HTERT RPE-1 (cell line): Measurements from ENCODE around the gene PSAT1.

ENCODE experiments used
- in situ Hi-C: fragments of 300-500 bp; cut with MboI; formaldehyde crosslinking; loops from 4 replicates; pipeline ENCODE4 v1.14.3; 2020; ENCODE audit warnings: low sequenced_read_pairs

Gene PSAT1

DNA sequence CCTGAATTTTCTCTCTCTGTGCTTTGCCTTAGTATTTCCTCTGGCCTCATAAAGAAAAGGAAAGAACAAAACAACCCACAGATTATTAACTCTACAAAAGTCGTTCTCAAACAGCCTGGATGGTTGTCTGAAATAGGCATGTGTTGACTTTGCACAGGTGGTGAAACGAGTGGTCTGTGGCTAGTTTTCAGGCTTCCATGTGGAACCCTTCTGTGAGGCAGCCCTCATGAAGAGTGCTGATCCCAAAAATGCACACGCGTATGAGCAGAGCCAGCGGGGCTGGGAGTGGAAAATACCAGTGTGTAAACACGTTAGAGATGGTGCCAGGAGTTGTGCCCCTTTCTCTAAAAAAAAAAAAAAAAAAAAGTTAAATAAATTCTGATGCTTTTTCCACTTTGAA lies 4.9 kb upstream of the PSAT1 start:
- in situ Hi-C loops, result no loop called here

DNA sequence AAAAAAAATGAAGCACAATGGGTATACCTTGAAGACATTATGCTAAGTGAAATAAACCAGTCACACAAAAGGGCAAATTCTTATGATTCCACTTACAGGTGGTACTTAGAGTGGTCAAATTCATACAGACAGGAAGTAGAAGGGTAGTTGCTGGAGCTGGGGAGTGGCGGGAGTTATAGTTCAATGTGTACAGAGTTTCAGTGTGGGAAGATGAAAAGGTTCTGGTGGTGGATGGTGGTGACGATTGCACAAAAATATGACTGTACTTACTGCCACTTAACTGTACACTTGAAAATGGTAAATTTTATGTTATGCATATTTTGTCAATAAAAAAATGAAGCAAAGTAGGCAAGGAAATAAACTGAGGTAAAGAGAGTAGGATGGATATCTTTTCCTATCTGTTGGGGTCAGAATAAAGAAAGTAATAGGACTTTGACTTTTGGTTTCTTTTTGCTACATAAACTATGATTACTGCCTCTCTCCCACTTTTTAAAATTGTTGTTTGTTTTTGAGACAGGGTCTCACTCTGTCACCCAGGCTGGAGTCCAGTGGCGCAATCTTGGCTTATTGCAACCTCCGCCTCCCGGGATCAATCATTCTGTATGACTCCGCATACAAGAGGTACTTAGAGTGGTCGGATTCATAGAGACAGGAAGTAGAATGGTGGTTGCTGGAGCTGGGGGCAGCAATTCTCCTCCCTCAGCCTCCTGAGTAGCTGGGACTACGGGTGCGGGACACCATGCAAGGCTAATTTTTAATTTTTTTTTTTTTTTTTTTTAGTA lies 4.0 kb upstream of the PSAT1 start:
- in situ Hi-C loops, result no loop called here

DNA sequence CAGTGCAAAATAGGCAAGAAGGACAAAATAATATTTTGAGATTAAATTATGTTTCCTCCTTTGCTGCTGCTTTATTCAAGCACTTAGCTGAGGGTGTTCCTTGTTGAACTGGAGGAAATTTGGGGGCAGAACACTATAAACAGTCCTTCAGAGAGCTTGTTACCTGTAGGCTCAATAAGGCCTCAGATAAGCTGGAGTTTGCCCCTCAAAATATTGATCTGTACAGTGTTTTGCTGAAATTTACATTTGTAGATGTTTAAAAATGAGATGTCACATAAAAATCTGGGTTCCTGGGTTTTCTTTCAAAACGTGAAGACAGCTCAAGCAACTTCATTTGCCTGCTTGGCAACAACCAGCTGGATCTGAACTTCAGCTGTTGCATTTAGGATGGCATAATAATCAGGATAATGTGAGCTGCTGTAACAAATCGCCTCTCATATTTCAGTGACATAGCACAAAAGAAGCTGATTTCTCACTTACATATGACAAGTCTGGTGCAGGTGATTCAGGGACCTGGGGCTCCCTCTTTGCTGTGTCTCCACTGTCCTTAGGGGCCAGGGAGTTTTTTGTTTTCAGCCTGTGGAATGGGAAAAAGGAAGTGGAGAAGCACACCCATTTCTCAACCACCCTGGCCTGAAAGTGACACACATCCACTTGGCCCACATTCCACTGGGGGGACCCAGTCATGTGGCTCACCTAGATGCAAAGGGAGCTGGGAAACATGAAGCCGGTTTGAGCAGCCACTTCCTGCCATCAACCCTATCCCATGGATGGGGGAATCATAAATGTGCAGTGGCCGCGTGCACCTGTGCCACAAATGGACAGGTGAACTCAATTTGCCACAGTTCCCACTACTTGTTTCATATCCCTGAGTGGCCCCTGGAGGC lies 2.4 kb upstream of the PSAT1 start:
- in situ Hi-C loops, result no loop called here

DNA sequence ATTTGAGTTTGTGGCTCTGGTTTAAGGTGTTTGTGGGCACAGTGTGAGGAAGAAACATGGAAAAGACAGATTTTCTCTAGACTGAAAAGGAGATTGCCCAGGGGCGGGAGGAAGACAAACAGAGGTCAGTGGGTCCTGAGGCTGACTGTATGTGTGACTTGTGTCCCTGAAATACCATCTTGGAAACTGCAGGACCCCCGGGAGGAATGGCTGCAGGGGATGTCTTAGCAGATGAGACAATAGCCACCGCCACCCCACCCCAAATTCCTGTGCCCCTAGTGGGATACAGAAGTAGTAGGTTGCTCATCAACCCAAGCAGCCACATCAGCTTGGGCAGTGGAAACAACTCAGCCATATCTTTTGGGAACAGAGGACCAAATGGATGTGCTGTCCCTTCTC lies 1.7 kb upstream of the PSAT1 start:
- in situ Hi-C loops, result no loop called here

DNA sequence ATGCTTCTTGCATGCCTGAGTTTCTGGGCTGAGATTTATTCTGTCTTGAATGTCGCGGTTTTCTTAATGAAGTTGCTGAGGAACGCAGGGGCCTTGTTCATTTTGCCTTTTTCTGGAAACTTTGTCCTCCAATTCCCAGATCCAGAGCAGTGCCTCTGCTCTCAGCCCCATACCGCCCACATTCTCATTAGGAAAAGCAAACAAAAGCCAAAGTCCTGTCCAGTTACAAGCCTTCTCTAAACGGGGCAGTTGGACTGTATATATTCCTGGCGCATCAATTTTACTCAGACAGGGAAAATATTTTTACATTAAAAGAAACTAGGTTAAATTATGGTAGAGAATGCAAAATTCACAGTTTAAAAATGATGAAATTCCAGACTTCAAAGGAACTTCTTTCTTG lies 1.2 kb upstream of the PSAT1 start:
- in situ Hi-C loops, result no loop called here

DNA sequence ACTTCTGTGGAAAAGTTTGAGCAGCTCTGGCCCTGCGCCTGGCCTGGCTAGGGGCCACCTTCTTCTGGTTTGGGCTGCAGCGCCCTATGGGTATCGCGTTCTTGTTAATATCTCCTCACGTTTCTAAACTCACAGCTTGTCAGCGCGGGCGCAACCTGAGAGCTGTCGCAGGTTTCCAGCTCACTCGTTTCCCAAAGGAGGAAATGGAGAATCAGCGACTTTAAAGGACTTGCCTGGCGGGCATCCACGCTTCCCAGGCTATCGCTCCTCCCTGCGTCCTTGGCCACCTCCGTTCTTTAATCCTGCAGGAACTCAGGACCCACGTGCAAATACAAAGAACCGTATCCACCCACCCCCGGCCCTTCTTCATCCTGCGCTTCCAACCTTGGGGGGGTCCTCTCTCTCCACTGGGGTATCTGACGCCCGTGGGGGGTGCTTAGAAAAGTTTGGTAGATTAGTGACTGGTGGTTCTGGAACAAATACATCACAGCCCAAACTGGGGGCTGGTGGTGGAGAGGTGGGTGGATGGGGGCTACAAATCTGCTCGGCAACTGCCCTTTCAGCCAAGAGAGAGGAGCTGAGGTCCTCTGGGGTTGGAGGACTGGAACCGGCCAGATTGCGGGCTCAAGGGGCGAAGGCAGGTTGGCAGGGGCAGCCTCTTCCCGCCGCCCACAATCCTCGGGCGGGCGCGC lies 578 bp upstream of the PSAT1 start:
- in situ Hi-C loops, result no loop called here

DNA sequence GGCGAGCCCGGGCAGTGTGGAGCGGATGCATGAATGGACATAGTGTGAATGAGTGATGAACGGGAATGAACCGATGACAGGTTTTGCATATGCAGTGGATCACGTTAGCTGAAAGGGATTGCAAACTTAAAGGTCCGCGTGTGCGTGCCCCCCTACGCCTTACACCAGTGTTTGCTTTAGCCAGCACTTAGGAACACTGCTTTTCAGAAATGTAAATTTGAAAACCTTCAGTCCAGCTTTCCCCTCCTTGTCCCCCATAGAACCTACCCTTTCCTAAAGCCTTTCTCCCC lies 692 bp downstream of the PSAT1 start:
- in situ Hi-C loops, result no loop called here

DNA sequence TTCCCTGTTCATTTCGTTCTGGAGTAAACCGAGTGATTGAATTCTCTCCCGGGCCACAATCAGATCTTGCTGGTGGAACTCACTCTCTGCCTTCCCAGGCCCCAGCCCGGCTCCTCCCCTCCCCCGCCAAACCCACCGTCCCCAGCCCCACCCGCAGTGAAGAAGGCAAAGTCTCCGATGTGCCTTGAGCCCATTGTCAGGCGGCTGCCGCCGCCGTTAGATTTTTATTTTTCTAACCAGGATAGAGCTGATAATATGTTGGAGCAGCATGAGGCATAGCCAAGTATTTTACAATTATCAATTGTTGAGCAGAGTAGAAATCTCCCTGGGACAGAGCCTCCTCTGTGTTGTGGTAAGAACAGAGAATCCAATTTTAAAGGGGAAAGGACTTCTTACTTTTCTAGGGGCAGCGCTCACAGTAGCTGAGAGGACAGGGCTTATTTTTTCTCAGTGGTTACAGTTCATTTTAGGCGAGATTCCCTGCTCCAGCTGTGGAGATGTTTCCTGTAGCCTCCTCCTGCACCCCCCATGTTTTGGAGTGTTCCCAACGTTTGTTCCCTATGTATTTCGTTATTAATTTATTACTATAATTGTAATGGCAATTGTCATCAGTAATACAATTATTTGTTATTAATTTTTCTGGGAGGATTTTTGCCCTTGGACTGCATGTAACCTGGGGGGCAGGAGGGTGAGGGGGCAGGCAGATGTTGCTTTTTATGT lies 1.3 kb downstream of the PSAT1 start:
- in situ Hi-C loops, result no loop called here

DNA sequence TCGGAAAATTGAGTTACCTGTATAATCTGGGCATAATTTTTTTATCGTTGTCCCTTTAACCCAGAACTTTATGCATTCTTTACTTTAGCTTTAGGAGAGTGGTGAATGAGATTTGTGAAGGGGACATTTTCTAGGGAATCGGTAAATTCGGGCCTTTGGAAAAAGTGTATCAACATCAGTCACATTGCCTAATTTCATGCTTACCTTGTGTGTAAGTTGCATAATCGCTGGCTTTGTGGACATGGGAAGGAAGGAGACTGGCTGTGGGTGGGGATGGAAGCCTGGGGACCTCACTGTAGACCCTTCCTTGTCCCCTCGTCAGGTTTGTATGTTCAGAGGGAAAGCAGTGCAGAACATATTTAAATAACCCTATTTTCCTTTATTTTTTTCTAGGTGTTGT lies 3.3 kb downstream of the PSAT1 start:
- in situ Hi-C loops, result no loop called here

DNA sequence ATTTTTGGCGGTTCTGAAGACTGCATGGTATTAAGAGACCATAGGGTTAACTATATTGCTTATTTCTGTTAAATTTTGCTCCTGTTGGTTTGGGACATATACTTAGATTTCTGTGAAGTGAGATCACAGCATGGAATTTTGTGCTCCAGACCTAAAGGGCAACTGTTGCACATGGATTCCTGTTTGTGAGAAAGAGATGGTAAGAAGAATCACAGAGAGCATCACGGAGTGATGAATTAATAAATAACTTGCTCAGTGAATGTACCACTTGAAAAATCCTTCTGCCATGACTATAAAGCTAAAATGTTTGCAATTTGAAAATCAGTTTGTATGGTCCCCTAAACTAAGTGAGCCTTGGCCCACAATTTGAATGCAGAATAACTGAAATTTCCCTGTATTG lies 4.5 kb downstream of the PSAT1 start:
- in situ Hi-C loops, result no loop called here

DNA sequence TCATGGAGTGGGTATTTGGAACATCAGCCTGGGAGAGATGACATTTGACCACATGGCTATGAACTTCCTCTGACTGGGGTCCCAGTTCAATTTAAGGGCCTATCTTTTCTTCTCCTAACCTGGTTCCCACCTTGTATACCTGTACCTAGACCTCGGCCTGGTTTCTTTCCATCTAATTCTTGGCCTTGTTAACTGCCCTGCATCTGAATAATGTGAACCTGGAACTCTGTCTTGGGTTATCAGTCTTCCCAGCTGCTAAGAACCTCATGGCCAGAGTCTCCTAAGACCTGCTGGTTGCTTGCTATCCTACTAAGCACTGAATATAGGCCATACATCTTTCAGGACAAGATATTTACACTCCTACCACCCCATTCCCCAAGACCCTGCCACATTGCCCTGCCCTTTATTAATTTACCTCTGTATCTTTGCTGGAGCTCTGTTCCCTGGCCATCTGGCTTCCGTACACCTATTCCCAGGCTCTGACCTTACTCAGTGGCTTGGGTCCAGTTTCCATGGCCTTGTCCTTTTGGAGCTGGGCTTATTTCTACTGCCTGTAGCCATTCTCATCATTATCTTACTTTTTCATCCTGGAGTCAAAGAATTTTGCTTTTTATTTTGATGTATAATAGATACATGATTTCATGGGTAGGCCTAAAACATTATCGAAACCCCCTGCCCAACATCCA lies 6.6 kb downstream of the PSAT1 start:
- in situ Hi-C loops, result no loop called here

DNA sequence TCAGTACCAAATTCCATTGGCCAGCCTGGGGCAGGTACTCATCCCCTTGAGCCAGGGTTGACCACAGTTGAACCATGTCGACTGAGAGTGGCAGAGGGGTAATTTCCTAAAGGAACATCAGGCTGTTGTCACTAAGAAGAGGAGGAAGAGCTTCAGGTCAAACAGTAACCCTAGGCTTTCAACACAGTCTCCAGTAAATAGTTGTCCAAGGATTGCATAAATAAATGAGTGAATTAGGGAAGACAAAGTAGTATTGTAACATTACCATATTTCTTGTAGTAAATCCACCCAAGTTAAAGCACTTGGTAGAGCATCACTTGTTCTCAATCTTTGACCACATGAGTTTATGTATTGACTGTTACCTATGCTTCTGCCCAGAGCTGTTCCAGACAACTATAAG lies 7.4 kb downstream of the PSAT1 start:
- in situ Hi-C loops, result no loop called here

DNA sequence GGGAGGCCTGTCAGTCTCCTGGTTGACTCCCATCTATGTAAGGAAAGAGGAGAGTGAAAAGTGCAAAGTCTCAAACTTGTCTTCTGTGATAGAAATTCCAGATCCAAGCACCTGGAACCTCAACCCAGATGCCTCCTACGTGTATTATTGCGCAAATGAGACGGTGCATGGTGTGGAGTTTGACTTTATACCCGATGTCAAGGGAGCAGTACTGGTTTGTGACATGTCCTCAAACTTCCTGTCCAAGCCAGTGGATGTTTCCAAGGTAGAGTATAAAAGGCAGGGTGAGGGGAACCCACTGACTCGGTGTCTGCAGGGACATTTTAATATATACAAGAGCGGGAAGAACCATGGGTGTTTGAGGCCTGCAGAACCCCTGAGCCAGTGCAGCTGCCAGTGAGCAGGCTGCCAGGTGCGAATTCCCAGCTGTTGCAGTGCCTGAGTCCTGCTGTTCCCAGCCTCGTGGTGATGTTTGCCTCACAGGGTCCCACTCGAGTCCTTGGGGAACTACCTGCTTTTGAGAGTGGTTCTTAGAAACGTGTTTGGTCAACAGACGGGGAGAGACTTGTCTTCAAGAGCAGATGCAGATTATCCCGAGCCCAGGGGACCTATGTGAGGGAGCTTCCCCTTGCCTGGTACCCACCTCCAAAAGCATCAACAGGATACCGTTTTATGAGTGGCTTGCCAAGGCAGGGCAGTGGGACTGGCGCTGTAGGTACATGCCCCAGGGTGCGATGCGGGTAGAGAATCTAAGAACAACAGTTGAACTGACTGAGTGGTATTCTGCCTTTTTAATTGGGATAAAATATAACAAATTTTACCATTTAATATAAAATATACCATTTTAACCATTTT lies 9.5 kb downstream of the PSAT1 start:
- in situ Hi-C loops, result no loop called here

DNA sequence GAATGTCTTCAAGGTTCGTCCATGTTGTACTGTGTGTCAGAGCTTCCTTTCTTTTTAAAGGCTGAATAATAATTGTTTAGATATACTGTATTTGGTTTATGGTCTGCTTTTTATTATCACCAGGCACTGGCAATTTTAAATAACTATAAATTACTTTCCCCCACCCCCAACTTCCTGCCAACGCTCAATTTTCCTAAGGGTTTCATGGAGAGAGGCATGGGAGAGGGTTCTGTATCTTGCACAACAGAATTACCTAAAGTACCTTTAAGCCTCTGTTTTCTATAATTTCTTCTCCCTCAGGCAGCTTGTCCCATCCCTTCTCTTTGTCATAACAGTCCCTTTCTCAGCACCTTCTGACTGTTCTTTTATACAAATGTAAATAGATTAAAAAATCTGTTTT lies 10.4 kb downstream of the PSAT1 start:
- in situ Hi-C loops, result no loop called here

DNA sequence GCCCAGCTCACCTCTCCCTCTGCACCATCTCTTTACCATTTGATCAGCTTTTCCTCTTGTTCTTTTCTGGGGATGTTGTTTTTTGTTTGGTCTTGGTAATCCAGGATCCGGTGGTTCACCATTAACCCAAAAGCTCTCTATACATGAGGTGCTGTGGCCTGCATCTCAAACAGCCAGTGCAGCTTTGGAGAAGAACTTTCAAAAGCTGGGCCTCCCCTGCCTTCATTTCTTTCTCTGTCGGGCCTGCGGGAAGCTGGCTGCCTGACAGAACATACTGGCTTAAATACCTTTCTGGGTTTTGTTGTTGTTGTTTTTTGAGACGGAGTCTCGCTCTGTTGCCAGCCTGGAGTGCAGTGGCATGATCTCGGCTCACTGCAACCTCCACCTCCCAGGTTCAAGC lies 12.1 kb downstream of the PSAT1 start:
- in situ Hi-C loops, result no loop called here

DNA sequence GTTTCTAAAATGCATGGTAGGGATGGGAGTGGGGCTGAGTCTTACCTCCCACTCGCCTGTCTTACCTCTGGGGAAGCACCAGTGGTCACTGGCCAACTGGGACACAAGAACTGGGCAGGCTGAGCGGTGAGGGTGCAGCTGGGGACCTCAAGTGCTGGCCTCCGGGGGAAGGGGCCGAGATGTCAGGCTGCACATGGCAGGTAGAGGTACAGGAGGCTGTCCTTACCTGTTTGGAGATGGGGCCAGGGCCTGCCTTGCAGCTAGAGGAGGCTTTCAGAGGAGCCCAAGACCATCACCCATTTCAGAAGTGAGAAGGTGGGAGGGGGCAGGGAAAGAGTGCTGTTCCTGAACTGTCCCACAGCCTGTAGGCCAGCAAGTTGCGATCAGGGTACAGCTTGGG lies 14.2 kb downstream of the PSAT1 start:
- in situ Hi-C loops, result no loop called here

DNA sequence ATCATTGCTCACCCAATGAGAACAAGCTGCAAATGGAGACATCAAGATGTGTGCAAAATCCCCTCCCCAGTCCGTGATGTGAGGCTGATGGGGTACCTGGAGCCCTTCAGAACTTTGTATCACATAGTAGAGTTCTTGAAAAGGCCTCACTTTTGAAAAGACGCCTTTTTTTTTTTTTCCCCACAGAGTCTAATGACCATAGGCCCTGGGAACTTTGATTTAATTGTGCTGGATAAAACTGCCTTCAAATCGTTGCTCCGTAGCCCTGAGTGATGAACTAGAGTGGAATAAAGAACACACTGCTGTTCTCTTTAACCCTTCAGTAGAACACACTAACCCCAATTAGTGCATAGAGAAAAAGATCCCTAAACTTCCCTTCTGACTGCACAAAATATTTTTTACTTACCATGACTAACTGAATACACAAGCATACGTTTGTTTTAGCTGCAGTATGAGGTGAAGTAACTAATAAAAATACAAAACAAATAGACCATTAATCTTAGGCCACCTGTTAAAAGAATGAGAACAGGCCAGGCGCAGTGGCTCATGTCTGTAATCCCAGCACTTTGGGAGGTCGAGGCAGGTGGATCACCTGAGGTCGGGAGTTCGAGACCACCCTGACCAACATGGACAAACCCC lies 15.1 kb downstream of the PSAT1 start:
- in situ Hi-C loops, result no loop called here

DNA sequence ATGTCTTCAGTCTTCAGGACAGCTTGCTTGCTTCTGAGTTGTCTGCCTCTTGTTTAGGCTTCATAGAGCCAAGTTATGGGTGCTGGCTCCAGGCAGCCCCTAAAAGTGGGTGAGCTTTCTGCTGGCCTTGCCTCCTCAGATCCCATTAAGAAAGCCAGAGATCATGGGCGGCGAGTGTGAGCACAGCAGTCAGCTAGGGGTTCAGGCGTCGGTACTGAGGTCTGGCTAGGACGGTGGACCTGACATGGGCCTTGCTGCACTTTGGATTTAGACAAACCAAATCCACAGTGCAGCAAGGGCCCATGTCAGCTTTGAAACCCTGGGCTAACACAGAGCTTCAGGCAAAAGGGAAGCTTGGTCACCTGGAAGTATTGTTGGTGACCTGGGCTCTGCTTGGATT lies 17.6 kb downstream of the PSAT1 start:
- in situ Hi-C loops, result no loop called here
